SIG-M5 treated with dmso at 0.1 percent for 504 hours (cell line): ENCODE measurements around the gene DCDC2B.

Source experiments
- DNase-seq: peaks from one replicate; lab custom pipeline; 2025; ENCODE audit not compliant: unreplicated experiment; lab: John Stamatoyannopoulos, UW

The DCDC2B gene

DNA sequence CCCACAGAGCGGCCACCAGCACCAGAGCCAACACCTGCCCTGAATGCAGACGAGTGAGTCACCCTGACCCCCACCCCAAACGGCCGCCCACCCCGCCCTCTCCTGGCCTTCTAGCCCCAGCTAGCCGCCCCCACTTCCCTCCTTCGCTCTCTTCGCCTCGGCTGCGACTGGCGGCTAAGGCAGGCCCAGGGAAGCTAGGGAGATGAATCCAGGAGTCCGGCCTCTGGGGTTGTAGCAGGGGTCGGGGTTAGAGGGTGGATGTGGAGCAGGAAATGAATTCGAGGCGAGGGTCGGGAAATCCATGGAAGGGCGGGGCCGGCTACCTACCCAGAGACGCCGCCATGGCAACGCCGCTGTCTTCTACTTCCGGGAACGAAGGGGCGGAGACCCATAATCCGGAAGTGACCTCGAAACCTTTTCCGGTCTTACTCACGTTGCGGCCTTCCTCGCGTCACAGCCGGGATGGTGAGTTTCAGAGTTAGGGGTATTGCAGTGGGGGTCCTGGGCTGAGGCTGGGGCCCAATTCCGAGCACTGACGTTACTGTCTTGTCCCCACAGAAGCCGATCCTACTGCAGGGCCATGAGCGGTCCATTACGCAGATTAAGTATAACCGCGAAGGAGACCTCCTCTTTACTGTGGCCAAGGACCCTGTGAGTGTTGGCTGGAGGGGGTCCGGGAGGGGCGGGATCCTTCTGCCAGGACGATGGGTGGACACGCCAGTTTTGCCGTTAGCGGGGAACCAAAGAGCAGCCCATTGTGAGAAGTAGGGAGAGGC, 13.3 kb downstream of the DCDC2B start, which contains the start of the genes EIF3I and TMEM234:
Gene EIF3I, plus strand, starts transcription at position 428 of the 776 bp plus-strand sequence. Its CDS starts 35 bp downstream, at position 463.
Gene TMEM234, minus strand, starts transcription at position 374 of the 776 bp plus-strand sequence. Its CDS starts 31 bp downstream, at position 343.
- DNase-seq = peak; percentile 87

- no peak for DNase-seq
These were observed 14.8 kb downstream of the DCDC2B start for GRCh38 chr1:32223683-32224082.

- no peak for DNase-seq
These were observed 15.4 kb downstream of the DCDC2B start for GRCh38 chr1:32224285-32224684.

DNA sequence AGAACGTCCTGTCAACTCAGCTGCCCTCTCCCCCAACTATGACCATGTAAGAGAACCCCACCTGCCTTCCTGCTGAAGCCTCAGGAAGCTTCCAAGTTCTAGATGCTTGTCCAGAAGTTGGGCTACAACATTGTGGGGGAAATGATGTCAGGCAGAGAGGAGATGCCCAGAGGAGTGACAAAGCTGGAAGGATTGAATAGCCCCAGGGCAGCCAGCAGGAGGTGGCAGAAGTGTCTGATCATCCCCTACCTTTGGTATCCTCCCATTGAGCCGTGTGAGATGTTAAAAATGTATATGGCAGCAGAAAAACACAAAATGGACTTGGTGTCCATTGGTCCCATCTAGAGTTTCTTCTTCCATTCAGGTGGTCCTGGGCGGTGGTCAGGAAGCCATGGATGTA, 19.9 kb downstream of the DCDC2B start:
- DNase-seq = no peak

DNA sequence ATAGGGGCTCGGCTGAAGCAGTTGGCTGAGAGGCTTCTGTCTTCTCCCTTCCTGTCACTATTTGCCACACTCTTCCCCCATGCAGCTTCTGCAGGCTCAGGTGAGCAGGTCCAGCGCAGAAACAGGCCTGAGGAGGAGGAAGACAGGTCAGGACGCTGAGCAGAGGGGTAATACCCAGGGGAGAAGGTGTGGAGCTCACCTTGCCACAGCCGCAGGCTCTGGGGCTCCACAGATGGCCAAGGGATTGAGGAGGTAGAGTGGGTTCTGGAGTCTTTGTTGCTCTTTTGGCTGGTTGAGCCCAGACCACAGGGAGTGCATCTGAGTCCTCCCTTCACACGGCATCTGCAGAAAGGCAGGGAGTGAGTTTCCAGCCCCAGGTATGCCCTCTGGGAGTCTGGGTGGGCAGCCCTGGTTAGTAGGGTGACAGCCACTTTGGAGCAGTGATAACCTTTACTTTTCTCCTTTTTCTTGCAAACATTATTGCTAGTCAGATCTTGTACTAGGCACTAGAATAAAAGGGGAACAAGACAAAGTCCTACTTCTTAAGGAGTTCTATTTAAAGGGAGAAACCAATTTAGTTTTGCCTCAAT, 23.0 kb downstream of the DCDC2B start:
- DNase-seq = no peak

DNA sequence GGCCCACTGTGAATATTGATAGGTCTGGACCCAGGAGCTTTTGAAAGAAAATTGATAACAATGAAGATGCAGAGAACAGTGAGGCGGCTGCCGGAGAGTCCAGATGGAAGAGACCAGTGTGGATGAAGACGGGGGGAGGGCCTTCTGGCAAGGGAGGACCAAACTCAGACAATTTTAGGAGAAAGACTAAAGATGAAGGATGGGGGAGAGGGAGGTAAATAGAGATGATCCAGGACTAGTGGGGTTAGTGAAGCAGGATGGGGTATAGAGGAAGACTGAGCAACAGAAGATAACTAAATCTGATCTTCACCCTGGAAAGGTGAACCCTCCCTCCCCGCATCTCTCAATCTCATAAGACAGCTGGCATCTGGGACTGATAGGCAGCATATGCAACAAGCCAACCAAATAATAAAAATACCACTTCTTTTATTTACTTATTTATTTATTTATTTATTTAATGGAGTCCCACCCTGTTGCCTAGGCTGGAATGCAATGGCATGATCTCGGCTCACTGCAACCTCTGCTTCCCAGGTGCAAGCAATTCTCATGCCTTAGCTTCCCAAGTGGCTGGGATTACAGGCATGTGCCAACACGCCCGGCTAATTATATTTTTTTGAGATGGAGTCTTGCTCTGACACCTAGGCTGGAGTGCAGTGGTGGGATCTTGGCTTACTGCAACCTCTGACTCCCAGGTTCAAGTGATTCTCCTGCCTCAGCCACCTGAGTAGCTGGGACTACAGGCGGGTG, 23.8 kb downstream of the DCDC2B start:
- no peak for DNase-seq

- DNase-seq = no peak
These were observed 25.9 kb downstream of the DCDC2B start for GRCh38 chr1:32234792-32235191.

DNA sequence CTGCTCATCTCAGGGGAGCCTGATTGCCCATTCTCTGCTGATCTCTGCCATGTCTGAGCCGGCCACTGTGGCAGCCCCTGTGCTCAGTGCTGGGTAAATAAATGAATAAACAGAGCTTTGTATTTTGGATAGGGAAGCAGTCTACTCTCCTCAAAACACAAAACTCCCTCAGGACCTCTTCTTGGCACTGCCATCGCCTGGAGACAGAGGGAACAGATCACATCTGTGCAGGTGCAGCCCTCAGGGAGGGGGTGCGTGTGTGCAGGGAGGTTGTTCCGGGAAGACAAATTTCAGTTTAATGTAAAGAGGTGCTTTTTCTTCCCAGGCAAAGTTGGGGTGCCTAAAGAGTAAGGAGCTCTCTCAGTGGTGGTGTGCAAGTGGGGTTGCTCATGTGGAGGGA, 30.4 kb downstream of the DCDC2B start:
- DNase-seq = no peak

DNA sequence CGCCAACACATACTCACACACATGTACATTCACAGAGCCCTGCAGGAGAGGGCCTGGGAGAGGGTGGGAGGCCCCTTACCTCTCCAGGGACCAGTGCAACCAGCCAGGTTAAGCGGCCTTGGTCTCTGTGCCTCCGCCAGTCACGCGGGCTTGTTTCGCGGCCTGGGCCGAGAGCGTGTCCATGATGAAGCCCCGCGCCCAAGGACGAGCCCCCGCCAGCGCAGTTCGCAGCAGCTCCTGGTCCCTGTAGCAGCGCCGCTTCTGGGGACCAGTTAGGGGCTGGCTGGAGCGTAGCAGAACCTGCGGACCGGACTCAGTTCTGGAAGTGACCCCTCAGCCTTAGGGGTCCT, 30.9 kb downstream of the DCDC2B start:
- no peak for DNase-seq

GRCh38 chr1:32240140-32240951, 31.5 kb downstream of the DCDC2B start:
- DNase-seq = peak; percentile 41

- no peak for DNase-seq
These were observed 32.3 kb downstream of the DCDC2B start for GRCh38 chr1:32241001-32241763.

GRCh38 chr1:32242341-32242851, 33.5 kb downstream of the DCDC2B start:
- no peak for DNase-seq

- DNase-seq = no peak
These were observed 38.0 kb downstream of the DCDC2B start, which contains the start of gene FAM167B for GRCh38 chr1:32246888-32247273. FAM167B (plus strand) TSS chr1:32247222; CDS start chr1:32247422, 200 bp downstream.

DNA sequence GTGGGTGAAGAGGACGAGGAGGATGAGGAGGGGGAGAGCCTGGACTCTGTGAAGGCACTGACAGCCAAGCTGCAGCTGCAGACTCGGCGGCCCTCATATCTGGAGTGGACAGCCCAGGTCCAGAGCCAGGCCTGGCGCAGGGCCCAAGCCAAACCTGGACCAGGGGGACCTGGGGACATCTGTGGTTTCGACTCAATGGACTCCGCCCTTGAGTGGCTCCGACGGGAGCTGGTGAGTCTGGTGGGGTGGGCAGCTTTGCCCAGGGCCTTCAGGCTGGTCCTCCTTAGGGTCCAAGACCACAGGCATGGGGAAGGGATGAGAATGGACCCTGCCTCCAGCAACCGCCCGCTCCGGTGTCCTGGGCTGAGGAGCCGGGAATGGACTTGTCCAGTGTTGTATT, 38.6 kb downstream of the DCDC2B start:
- no peak for DNase-seq

- DNase-seq = no peak
These were observed 39.3 kb downstream of the DCDC2B start for GRCh38 chr1:32247983-32248889.

DNA sequence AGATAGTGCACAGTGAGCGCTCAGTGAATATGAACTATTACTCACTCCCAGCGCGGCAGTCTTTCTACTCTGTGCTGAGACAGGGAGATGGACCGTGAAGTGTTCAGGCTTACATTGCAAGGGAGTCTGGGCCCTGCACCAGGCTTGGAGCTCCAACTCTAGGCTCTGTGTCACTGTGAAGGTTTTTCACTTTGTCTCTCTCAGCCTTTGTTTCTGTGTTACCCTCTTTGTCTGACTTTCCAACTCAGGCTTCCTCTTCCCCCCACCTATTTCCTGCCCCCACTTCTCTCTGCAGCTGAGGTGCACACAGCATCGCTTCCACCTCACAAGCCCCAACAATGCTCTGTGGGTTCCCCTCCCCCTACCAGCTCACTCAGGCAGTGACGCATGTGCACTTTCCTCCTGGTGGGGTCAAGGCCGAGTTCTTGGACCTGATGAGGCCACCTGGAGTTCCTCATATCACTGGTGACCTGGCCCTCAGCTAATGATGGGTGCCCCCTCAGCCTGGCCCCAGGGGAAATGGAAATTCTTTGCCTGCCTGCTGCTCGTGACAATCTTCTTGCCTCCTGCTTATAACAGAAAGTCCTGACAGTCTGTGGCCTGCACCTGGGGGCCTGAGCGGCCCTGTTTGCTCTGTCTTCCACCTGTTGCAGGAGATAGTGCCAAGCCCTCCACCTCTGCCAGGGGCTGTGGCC, 41.1 kb downstream of the DCDC2B start:
- no peak for DNase-seq

DNA sequence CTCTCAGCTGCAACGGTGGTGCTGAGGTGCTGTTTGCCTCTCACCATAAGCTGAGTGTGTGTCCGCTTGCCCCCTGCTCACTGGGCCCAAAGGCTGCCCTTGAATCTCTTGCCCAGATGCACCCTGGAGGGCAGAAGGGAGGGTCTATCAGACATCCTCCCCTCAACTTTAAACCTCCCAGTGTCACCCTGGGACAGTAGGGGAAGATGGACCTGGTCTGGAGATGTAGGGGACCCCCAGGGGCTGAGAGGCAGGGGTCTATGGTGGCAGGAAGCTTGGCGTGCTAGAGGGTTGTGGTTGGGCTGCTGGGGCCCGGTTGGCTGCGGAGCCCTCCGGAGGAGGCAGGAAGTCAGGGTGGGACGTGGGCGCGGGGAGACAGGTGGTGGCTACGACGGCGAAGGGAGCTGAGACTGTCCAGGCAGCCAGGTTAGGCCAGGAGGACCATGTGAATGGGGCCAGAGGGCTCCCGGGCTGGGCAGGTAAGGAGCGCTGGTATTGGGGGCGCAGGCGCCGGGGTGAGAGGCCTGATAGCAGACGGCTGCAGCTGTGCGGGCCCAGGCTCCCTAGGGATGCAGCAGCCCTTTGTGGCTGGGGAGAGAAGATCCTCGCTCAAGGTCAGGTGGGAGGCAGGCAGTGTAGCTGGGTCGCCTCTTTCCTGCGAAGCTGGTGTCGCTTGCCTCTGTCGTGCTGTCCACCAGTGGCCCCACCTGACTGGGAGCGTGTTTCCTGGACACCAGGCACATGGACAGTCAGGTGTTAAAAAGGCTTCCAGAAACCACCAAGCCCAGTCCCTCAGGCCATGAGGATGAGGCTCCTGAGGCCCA, 42.2 kb downstream of the DCDC2B start, which contains the start of gene LCK:
Gene LCK, plus strand, starts transcription at position 373 of the 824 bp plus-strand sequence. CDS start 23,065 bp downstream, outside the sequence.
- DNase-seq = no peak
